Sigmoid colon (tissue), 7 donors: ENCODE results near the gene TRAF3IP3. TPM values are rescaled to one million over a fixed set of nuclear protein-coding genes. Genes with fewer than 3 reads are reported as not detected.

Experiments used
- DNase-seq: peaks from one replicate; pipeline ENCODE4 v3.0.0-alpha.2; 2019
- H3K27ac ChIP-seq, 4 donors: fragments of 200-600 bp; sonication (generic); one replicate each; pipeline ENCODE4 v1.5.1; 2016 to 2019; ENCODE audit warnings: mild to moderate bottlenecking in 1 of 4
- H3K27me3 ChIP-seq, 3 donors: fragments of 200-600 bp; sonication (generic); one replicate each; pipeline ENCODE4 v1.5.1; 2019; ENCODE audit warnings: mild to moderate bottlenecking in 1 of 3
- H3K36me3 ChIP-seq, 4 donors: fragments of 200-600 bp; sonication (generic); one replicate each; pipeline ENCODE4 v1.5.1; 2016 to 2019
- H3K4me1 ChIP-seq, 4 donors: fragments of 200-600 bp; sonication (generic); one replicate each; pipeline ENCODE4 v1.5.1; 2017 to 2019
- H3K4me3 ChIP-seq, 4 donors: fragments of 200-600 bp; sonication (generic); one replicate each; pipeline ENCODE4 v1.5.1; 2017 to 2019; ENCODE audit warnings: mild to moderate bottlenecking in 2 of 4, moderate library complexity in 1 of 4
- H3K9me3 ChIP-seq, 4 donors: fragments of 200-600 bp in 3 of 4; sonication (generic) in 3 of 4; one replicate each; pipeline versions ENCODE4 v1.5.1 to v1.6.1; 2013 to 2019
- CTCF ChIP-seq, 4 experiments: fragments of 450-650 bp in 3 of 4; fragments of 200-600 bp in 1 of 4; IDR thresholded peaks; one replicate each; pipeline ENCODE4 v1.5.1; 2016 to 2019; ENCODE audit warnings: antibody characterized with exemption in 4 of 4, mild to moderate bottlenecking in 3 of 4, moderate library complexity in 2 of 4
- EP300 ChIP-seq, 4 donors: sonication (generic); formaldehyde crosslinking; IDR thresholded peaks; one replicate each; pipeline ENCODE4 v1.6.1; 2017; ENCODE audit warnings: antibody characterized with exemption in 4 of 4
- POLR2A ChIP-seq, 2 donors: fragments of 450-650 bp; IDR thresholded peaks; one replicate each; pipeline ENCODE4 v1.6.1; 2016; ENCODE audit warnings: antibody characterized with exemption in 2 of 2, mild to moderate bottlenecking in 2 of 2, moderate library complexity in 2 of 2
- POLR2AphosphoS5 ChIP-seq, 4 donors: sonication (generic); formaldehyde crosslinking; IDR thresholded peaks; one replicate each; pipeline ENCODE4 v1.6.1; 2017; ENCODE audit warnings: antibody characterized with exemption in 4 of 4
- WGBS, 2 donors: extraction: QIAGEN DNeasy Blood & Tissue Kit; methylation state at CpG; one replicate each; pipeline ENCODE4 v1.1.7; 2013; 5-methylcytosine and 5-hydroxymethylcytosine counted together
- intact Hi-C: fragments of 100-400 bp; cut with DNase I; formaldehyde crosslinking; loops from one replicate; pipeline ENCODE4 v1.15.1; 2023
- polyA plus RNA-seq, 3 donors: library from polyadenylated mRNA; stranded (reverse); fragments of 200-250 nt; gene quantifications; one replicate each; pipeline ENCODE4 v1.2.3, GENCODE V29; 2013
- total RNA-seq, 4 donors: library from RNA; depleted of rRNA; stranded (reverse); fragments of >200 nt; gene quantifications; one replicate each; pipeline ENCODE4 v1.1.0, GENCODE V29; 2016
- donor health status: healthy with polysubstance abuse.
- donor health status: Bipolar disorder and iron deficiency.
- donor health status: healthy.

TRAF3IP3 gene
- total and polyA plus RNA-seq, 7 donors = 1.1 to 43.7 (median 1.7) TPM

GRCh38 chr1:209803568-209803967, 47.7 kb downstream of the TRAF3IP3 start:
- no peak overlapping the region for H3K27ac ChIP-seq
- H3K27me3 ChIP-seq = peaks cover 0 to 4% (median 0%) of the 10 kb centered on the region in 3 donors
- H3K4me1 ChIP-seq = peaks cover 0 to 8% (median 7%) of the 10 kb centered on the region in 4 donors
- intact Hi-C loops = no loop called here
- DNase-seq = no peak
- H3K4me3 ChIP-seq = no peak overlapping the region
- H3K36me3 ChIP-seq = no peaks in the 10 kb centered on the region
- TF ChIP-seq POLR2A (IDR thresholded peaks at IDR 0.05) (no peak), CTCF (IDR thresholded peaks at IDR 0.05) (no peak), EP300 (IDR thresholded peaks at IDR 0.05) (no peak), POLR2AphosphoS5 (IDR thresholded peaks at IDR 0.05) (no peak)
- H3K9me3 ChIP-seq = no peaks in the 10 kb centered on the region
- WGBS, 2 donors = 83 to 84% methylated on average over 1 of the region's 1 CpG

GRCh38 chr1:209805341-209805781, 49.5 kb downstream of the TRAF3IP3 start:
- Histone ChIP-seq H3K27ac (peak overlapping the region in 2 of 4 donors; percentile 47 to 54), H3K9me3 (no peaks in the 10 kb centered on the region), H3K36me3 (no peaks in the 10 kb centered on the region), H3K27me3 (peaks cover 0 to 4% (median 0%) of the 10 kb centered on the region in 3 donors), H3K4me1 (peaks cover 0 to 8% (median 7%) of the 10 kb centered on the region in 4 donors), H3K4me3 (peak overlapping the region in 3 of 4 donors; percentile 21 to 30 (median 22))
- intact Hi-C loops = no loop called here
- TF ChIP-seq POLR2A (IDR thresholded peaks at IDR 0.05) = no peak
- no peak for TF ChIP-seq EP300 (IDR thresholded peaks at IDR 0.05)
- no peak for TF ChIP-seq CTCF (IDR thresholded peaks at IDR 0.05)
- no peak for TF ChIP-seq POLR2AphosphoS5 (IDR thresholded peaks at IDR 0.05)
- WGBS, 2 donors = 10 to 43% methylated on average over 19 of the region's 19 CpGs
- no peak for DNase-seq

GRCh38 chr1:209805875-209806760, 50.3 kb downstream of the TRAF3IP3 start, which contains the start of gene IRF6:
IRF6 (minus strand) TSS chr1:209806142; CDS start chr1:209801413, 4,729 bp downstream.
- H3K27me3 ChIP-seq = peaks cover 0 to 4% (median 0%) of the 10 kb centered on the region in 3 donors
- intact Hi-C loops = no loop called here
- peak in 1 of 4 donors; percentile 65 for TF ChIP-seq POLR2AphosphoS5 (IDR thresholded peaks at IDR 0.05)
- TF ChIP-seq POLR2A (IDR thresholded peaks at IDR 0.05) = peak in 1 of 2 donors; percentile 86
- no peak for TF ChIP-seq EP300 (IDR thresholded peaks at IDR 0.05)
- peak within 1 kb of the TSS in 3 of 4 donors; percentile 21 to 30 (median 22) for H3K4me3 ChIP-seq
- peak within 1 kb of the TSS in 2 of 4 donors; percentile 47 to 54 for H3K27ac ChIP-seq
- peak; percentile 69 for DNase-seq
- WGBS, 2 donors = 2 to 6% methylated on average over 46 of the region's 46 CpGs
- H3K4me1 ChIP-seq = peaks cover 0 to 8% (median 7%) of the 10 kb centered on the region in 4 donors
- no peaks in the 10 kb centered on the region for H3K9me3 ChIP-seq
- no peaks in the 10 kb centered on the region for H3K36me3 ChIP-seq

- Histone ChIP-seq H3K27me3 (peaks cover 0 to 4% (median 0%) of the 10 kb centered on the region in 3 donors), H3K4me3 (no peak overlapping the region), H3K27ac (no peak overlapping the region), H3K9me3 (no peaks in the 10 kb centered on the region), H3K36me3 (no peaks in the 10 kb centered on the region), H3K4me1 (peaks cover 0 to 8% (median 7%) of the 10 kb centered on the region in 4 donors)
- 79 to 85% methylated on average over 4 of the region's 4 CpGs for WGBS, 2 donors
- DNase-seq = no peak
- no peak for TF ChIP-seq POLR2AphosphoS5 (IDR thresholded peaks at IDR 0.05)
- no peak for TF ChIP-seq CTCF (IDR thresholded peaks at IDR 0.05)
- no peak for TF ChIP-seq POLR2A (IDR thresholded peaks at IDR 0.05)
- no peak for TF ChIP-seq EP300 (IDR thresholded peaks at IDR 0.05)
- intact Hi-C loops = no loop called here
These were observed 51.7 kb downstream of the TRAF3IP3 start for GRCh38 chr1:209807509-209807908.

- TF ChIP-seq POLR2A (IDR thresholded peaks at IDR 0.05) = no peak
- no peak for TF ChIP-seq CTCF (IDR thresholded peaks at IDR 0.05)
- no peak for TF ChIP-seq POLR2AphosphoS5 (IDR thresholded peaks at IDR 0.05)
- TF ChIP-seq EP300 (IDR thresholded peaks at IDR 0.05) = no peak
- intact Hi-C loops = no loop called here
- no peak for DNase-seq
- H3K9me3 ChIP-seq = no peaks in the 10 kb centered on the region
- H3K27ac ChIP-seq = no peak overlapping the region
- H3K4me1 ChIP-seq = peaks cover 0 to 8% (median 7%) of the 10 kb centered on the region in 4 donors
- H3K36me3 ChIP-seq = no peaks in the 10 kb centered on the region
- H3K4me3 ChIP-seq = no peak overlapping the region
- peaks cover 0 to 4% (median 0%) of the 10 kb centered on the region in 3 donors for H3K27me3 ChIP-seq
These were observed 52.3 kb downstream of the TRAF3IP3 start for GRCh38 chr1:209808059-209808581.
